Stimulated activated effector memory CD8-positive, alpha-beta T cell treated with anti-CD3 and anti-CD28 coated beads, Interleukin-12 subunit alpha, Interleukin-12 subunit beta, amount 100 ng/mL, for 72 hours (primary cell): ENCODE data around the gene GMDS.

Experiments used
- ATAC-seq: fragments of 150-1000 bp; cut with Tn5 transposase; 2 replicates; pipeline ENCODE4 v1.10.0; 2021
- DNase-seq, 2 donors: peaks; one replicate each; pipeline ENCODE4 v3.0.0; 2021 to 2022; ENCODE audit warnings: low spot score in 2 of 2
- H3K27ac Mint-ChIP-seq: one replicate; pipeline ENCODE4 v1.8.0; 2022; ENCODE audit warnings: mild to moderate bottlenecking, mixed read lengths
- H3K36me3 Mint-ChIP-seq: one replicate; pipeline ENCODE4 v1.8.0; 2022; ENCODE audit warnings: mild to moderate bottlenecking, mixed read lengths
- H3K4me1 Mint-ChIP-seq: one replicate; pipeline ENCODE4 v1.8.0; 2022; ENCODE audit warnings: mixed read lengths
- H3K4me3 Mint-ChIP-seq: one replicate; pipeline ENCODE4 v1.8.0; 2022; ENCODE audit warnings: mild to moderate bottlenecking, mixed read lengths
- H3K9me3 Mint-ChIP-seq: one replicate; pipeline ENCODE4 v1.8.0; 2022; ENCODE audit warnings: mixed read lengths

The GMDS gene

DNA sequence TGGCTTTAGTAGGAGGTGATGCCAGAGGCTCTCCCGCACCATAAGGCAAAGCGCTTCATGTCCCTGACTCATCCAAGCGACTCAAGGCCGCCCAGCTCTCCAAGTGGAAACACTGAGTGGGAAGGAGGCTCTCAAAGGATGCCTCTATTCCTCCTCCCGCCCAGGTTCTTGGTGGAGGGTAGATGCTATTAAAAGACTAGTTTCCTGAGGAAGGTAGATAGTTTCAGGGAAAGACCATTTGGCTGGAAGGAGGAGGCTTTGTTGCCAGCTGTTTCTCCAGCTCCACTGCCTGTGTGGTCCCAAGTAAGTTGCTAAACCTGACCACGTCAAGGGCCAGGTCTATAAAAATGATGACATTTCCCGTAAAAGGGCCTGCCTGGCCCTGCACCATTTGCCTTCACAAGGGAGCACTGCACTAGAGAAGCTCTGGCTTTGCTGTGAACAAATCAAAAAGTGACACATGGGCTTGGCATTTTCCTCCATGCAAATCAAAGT, 48.2 kb downstream of the GMDS start:
- H3K4me1 Mint-ChIP-seq, result no peaks in the 10 kb centered on the region
- H3K36me3 Mint-ChIP-seq, result no peaks in the 10 kb centered on the region
- ATAC-seq (no peak), DNase-seq (no peak)
- H3K4me3 Mint-ChIP-seq, result no peak overlapping the region
- no peak overlapping the region for H3K27ac Mint-ChIP-seq
- no peaks in the 10 kb centered on the region for H3K9me3 Mint-ChIP-seq

DNA sequence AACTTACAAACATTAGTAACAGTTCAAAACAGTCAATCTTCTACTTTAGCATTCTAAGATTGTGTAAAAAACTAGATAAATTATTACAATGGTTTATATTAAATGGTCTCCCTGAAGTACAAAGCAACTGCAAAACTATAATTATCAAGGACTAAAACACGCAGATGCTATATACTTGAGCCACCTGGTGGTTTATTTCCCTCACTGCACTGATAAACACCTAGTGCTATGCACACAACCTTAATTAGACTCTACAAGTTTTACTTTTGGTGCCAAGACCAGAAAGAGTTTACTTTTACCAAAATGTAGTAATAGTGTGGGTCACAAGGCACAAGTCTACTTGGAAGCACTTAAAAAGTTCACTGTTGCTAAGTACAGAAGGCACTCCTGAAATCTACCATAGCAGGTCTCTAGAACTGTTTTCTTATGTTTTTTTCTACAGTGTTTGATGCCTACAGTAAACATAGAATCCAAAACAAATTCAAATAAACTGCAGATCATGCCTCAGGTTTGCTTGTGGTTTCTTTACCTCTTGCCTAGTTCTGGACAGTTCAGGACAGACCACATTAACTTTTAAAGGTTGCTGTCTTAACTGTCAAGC, 49.2 kb downstream of the GMDS start:
- no peak for DNase-seq
- H3K27ac Mint-ChIP-seq, result no peak overlapping the region
- H3K4me3 Mint-ChIP-seq, result no peak overlapping the region
- no peaks in the 10 kb centered on the region for H3K36me3 Mint-ChIP-seq
- no peaks in the 10 kb centered on the region for H3K9me3 Mint-ChIP-seq
- ATAC-seq, result peak; percentile 61
- no peaks in the 10 kb centered on the region for H3K4me1 Mint-ChIP-seq

DNA sequence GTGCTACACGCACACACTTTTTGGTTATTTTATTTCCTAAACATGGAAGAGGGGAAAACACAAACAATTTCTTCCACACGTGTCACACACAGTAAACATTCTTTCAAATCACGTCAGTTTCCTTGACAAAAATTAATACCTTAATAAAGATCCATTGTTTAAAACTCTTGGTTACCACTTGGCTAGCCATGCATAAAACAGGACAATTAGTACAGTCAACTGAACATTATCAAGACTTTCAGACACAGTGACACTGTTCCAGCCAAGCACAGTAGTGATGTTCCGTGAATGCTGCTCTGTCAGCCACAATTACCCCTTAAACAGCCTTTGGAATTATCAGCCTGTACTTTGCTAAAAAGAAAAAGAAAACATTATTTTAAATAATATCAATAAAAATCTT, 50.8 kb downstream of the GMDS start:
- Mint-ChIP-seq H3K4me1 (no peaks in the 10 kb centered on the region), H3K9me3 (no peaks in the 10 kb centered on the region), H3K27ac (no peak overlapping the region), H3K4me3 (no peak overlapping the region), H3K36me3 (no peaks in the 10 kb centered on the region)
- no peak for ATAC-seq
- no peak for DNase-seq

DNA sequence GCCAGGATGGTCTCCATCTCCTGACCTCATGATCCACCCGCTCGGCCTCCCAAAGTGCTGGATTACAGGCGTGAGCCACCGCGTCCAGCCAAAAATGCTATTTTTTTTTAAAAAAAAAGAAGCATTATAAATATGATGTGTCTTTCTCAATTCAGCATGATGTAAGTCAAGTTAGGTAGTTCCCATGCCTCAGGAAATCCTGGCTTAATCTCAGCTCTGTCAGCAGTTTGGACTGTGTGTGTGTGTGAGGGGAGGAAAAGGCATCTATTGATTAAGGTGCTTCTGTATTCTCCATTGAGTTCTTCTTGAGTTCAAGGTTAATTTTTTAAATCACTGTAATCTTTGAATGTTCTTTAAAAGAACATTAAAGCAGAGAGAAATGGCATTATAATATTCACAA, 51.5 kb downstream of the GMDS start:
- DNase-seq (no peak), ATAC-seq (no peak)
- Mint-ChIP-seq H3K36me3 (no peaks in the 10 kb centered on the region), H3K27ac (no peak overlapping the region), H3K4me3 (no peak overlapping the region), H3K4me1 (peaks cover 3% of the 10 kb centered on the region), H3K9me3 (no peaks in the 10 kb centered on the region)

DNA sequence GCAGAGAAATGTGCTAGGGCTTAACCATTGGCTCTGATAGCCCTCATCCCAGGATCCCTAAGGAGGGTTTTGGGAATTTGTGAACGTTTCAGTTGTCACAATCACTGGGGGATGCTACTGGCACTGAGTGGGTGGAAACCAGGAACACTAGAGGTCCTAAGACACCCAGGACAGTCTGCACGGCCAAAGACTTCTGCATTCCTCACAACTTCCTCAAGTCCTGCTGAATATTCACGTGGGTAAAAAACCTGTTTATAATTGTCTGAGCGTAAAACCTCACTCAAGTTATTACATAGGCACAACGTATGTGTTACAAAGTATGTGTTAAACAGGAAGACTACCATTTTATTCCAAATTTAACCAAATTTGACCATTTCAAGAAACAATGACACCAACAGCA, 52.4 kb downstream of the GMDS start:
- no peak for DNase-seq
- H3K9me3 Mint-ChIP-seq, result no peaks in the 10 kb centered on the region
- peaks cover 9% of the 10 kb centered on the region for H3K4me1 Mint-ChIP-seq
- no peaks in the 10 kb centered on the region for H3K36me3 Mint-ChIP-seq
- H3K27ac Mint-ChIP-seq, result no peak overlapping the region
- no peak for ATAC-seq
- no peak overlapping the region for H3K4me3 Mint-ChIP-seq

DNA sequence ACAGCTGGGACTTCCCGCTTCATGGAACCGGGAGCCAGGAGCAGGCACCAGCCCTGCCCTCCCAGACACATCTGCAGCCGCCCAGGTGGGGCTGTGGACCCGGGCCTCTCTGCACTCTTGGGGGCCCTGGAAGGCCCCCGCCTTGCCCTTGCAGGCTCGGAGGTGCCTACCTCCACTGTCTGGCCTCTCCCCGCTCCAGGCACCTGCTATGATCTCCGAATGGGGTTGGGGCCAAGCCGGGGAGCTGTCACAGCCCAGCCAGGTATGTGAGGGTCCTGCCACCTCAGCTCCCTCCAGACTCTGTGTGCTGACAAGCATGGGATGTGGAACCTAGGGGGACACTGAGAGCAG, 54.0 kb downstream of the GMDS start:
- ATAC-seq (no peak), DNase-seq (no peak)
- no peaks in the 10 kb centered on the region for H3K9me3 Mint-ChIP-seq
- H3K27ac Mint-ChIP-seq, result no peak overlapping the region
- H3K4me1 Mint-ChIP-seq, result peaks cover 15% of the 10 kb centered on the region
- H3K36me3 Mint-ChIP-seq, result no peaks in the 10 kb centered on the region
- no peak overlapping the region for H3K4me3 Mint-ChIP-seq

DNA sequence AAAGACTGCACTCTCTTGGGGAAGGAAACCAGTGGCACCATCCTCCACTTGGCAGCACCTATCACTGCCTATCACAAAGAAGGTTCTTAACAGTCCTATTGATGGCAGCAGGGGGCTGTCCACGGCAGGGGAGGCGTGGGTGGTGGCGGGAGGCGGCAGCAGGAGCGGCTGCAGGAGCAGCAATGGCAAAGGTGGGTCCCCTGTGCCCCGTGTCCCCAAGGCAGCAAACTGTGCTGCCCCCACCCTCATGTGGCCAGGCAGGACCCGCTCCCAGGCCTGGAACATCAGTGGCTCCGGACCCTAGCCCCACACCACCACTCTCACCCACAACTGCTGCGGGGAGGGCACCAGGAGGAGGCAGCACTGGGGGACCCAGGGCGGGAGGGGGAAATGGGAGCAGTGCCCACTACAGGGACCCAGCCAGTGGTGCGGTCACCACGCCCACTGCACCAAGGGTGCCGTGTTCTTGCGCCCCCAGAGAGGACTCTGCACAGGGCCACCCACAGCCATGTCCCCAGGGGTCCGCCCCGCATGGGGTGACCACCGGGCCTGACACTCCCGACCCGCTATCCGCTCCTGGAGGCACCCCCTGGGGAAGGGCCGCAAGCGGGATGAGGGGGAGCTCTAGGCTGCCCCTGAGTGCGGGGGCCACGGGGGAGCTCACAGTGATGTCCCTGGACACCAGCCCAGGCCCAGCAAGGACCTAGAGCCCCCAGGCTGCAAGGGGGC, 54.6 kb downstream of the GMDS start:
- Mint-ChIP-seq H3K9me3 (no peaks in the 10 kb centered on the region), H3K4me1 (peaks cover 15% of the 10 kb centered on the region), H3K36me3 (no peaks in the 10 kb centered on the region), H3K27ac (no peak overlapping the region), H3K4me3 (no peak overlapping the region)
- DNase-seq, result no peak
- no peak for ATAC-seq

DNA sequence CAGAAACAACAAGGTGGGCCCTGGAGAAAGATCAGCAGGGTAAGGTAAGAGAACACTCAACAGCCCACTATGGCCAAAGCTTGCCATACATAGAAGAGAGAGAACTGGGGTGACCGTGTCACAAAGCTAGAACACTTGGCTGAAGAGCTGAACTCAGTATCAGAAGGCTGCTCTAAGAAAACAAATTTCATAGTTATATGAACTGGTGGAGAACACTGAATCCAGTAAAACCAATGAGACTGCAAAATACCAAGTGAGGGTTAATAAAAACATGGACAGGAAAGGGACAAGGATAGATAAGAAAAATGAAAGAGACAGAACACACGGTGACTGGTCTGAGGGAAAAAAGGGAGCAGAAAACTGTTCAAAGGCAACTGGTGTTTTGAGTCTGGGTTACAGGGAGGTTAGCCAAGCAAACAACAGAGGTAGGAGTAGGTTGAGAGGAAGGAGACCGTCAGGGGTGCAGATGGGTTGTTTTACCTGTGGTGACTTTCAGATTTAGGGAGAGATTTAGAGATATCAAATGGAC, 56.5 kb downstream of the GMDS start:
- ATAC-seq (no peak), DNase-seq (no peak)
- Mint-ChIP-seq H3K4me3 (no peak overlapping the region), H3K36me3 (no peaks in the 10 kb centered on the region), H3K27ac (no peak overlapping the region), H3K4me1 (peaks cover 21% of the 10 kb centered on the region), H3K9me3 (no peaks in the 10 kb centered on the region)

DNA sequence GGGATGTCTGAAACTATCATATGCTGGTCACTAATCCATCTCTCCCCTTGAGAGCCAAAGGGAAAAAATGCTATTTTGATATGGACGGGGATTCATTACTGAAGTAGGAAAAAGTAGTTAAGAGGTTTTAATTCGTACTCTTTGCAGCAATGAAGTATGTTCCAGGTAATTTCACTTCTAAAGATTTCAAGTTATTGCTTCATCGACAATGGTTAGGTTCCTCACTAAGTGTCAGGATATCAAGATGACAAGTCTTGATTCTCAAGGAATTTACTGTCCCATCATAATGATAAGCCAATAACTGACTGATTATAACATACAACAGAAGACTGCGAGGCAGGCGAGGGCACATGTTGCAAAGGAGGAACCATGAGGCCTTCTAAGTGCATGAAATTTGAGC, 57.0 kb downstream of the GMDS start:
- DNase-seq (no peak), ATAC-seq (no peak)
- H3K9me3 Mint-ChIP-seq, result no peaks in the 10 kb centered on the region

DNA sequence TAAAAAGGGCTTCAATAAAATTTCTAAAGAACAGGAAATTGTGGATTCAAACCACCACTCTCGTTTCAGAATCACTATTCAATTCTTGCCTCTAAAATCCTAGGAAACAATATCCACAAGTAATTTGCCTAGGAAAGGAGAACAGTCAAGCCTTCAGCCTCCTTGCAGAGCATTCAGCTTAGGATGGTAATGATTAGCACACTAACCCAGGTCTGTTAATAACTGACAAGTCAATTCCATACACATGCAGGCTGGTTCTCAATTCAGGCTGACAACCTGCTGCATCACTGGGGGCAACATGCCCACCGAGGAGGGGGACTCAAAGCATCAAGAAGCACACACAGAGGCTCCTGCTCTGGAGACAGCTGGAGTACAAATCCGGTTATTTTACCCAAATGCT, 57.6 kb downstream of the GMDS start:
- DNase-seq, result no peak
- H3K4me3 Mint-ChIP-seq, result no peak overlapping the region
- ATAC-seq, result no peak
- peaks cover 21% of the 10 kb centered on the region for H3K4me1 Mint-ChIP-seq
- no peak overlapping the region for H3K27ac Mint-ChIP-seq
- no peaks in the 10 kb centered on the region for H3K9me3 Mint-ChIP-seq
- no peaks in the 10 kb centered on the region for H3K36me3 Mint-ChIP-seq

More for the DNA sequence above, 57.0 kb downstream of the GMDS start:
- no peaks in the 10 kb centered on the region for H3K36me3 Mint-ChIP-seq
- peaks cover 21% of the 10 kb centered on the region for H3K4me1 Mint-ChIP-seq
- no peak overlapping the region for H3K27ac Mint-ChIP-seq
- no peak overlapping the region for H3K4me3 Mint-ChIP-seq

DNA sequence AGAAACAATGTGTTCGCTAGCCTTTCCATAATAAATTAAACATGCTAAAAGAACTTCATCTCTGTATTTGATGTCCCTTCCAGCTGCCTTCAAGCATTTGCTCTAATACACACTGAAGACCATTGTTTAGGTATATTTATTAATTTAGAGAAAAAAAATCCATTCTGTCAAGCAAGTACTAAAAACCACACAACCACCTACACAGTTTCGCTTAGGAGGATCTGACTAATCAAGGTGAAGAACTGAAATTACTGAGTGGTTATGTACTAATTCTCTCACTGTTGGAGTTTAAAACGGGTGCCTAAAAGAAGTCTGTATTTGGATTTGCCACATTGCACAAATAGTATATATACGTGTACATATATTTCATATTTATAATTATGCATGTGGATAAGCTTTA, 58.9 kb downstream of the GMDS start:
- ATAC-seq, result peak; percentile 83
- no peaks in the 10 kb centered on the region for H3K36me3 Mint-ChIP-seq
- no peak overlapping the region for H3K27ac Mint-ChIP-seq
- H3K4me3 Mint-ChIP-seq, result no peak overlapping the region
- peaks cover 27% of the 10 kb centered on the region for H3K4me1 Mint-ChIP-seq
- DNase-seq, result no peak
- H3K9me3 Mint-ChIP-seq, result no peaks in the 10 kb centered on the region

DNA sequence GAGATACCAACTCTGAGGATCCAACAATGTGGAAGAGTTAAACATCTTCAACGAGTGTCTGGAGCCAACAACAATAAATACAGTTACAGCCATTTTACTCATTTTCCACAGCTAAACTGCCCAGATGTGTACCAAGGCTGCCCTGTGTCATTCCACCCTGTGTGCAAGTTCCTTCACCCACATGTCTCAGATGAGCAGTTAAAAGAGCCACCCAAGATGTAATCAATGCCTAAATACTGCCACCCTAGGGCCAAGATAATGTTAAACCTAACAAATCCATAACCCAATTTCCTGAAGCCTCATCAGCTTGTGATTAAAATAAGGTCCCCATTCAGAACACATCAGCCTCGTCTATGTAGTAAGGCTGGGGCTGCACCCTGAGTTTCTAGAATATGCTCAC, 59.9 kb downstream of the GMDS start:
- Mint-ChIP-seq H3K4me1 (peaks cover 33% of the 10 kb centered on the region), H3K9me3 (no peaks in the 10 kb centered on the region), H3K27ac (no peak overlapping the region), H3K4me3 (no peak overlapping the region), H3K36me3 (no peaks in the 10 kb centered on the region)
- DNase-seq (no peak), ATAC-seq (no peak)

DNA sequence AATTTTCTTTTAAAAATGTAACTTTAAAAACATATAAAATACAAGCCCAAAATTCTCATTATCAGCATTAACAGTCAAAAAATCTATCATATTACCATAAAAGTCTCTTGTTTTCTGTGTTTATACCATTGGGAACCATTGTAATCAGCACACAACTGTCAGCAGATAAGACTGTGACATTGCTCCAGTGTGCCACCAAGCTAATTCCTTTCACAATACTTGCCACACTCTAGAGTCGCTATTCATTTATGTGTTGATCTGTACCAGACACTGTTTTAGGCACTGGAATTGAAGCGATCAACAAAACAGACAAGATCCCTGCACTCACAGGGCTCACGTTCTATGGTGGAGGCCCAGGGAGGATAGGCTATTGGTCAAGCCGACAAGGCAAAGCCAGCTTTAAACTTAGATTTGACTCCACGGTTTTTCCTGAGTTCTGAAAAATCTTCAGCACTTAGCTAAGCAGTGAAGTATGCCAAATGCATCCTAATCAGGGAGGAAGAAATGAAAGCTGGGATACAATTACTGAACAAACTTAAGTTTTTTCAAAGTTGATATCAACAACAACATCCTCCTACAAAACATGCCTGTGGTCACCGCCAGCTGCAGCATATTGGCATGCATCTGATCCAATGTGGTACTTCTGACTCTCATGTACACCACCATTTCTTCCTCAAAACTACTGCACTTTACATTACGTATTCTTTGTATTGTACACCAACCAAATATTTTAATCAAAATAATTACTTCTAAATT, 60.5 kb downstream of the GMDS start:
- peaks cover 33% of the 10 kb centered on the region for H3K4me1 Mint-ChIP-seq
- DNase-seq, result no peak
- H3K27ac Mint-ChIP-seq, result no peak overlapping the region
- no peaks in the 10 kb centered on the region for H3K36me3 Mint-ChIP-seq
- ATAC-seq, result no peak
- no peak overlapping the region for H3K4me3 Mint-ChIP-seq
- no peaks in the 10 kb centered on the region for H3K9me3 Mint-ChIP-seq

DNA sequence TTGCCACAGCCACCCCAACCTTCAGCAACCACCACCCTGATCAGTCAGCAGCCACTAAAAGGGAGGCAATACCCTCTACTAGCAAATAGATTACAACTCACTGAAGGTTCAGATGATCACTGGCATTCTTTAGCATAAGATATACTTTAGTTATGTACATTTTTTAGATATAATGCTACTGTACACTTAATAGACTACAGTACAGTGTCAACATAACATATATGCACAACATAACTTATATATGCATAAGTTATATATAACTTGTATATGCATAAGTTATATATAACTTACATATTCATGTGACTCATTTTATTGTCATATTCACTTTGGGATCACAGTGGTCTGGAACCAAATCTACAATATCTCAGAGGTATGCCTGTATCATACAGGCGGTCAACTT, 61.7 kb downstream of the GMDS start:
- Mint-ChIP-seq H3K4me3 (no peak overlapping the region), H3K4me1 (peaks cover 29% of the 10 kb centered on the region), H3K9me3 (no peaks in the 10 kb centered on the region), H3K36me3 (no peaks in the 10 kb centered on the region), H3K27ac (no peak overlapping the region)
- ATAC-seq (no peak), DNase-seq (no peak)

DNA sequence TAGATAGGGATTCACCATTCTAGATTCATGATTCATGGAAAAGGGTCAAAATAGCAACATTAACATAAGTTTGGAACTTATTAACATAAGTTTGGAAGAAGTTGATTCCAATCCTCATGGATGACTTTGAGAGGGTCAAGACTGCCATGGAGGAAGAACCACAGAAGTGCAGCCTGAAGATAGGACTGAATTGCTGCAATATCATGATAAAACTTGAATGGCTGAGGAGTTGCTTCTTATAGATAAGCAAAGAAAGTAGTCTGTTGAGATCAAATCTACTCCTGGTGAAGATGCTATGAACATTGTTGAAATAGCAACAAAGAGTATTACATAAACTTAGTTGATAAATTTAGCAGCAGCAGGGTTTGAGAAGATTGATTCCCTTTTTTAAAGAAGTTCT, 62.2 kb downstream of the GMDS start:
- H3K36me3 Mint-ChIP-seq, result no peaks in the 10 kb centered on the region
- peaks cover 24% of the 10 kb centered on the region for H3K4me1 Mint-ChIP-seq
- H3K9me3 Mint-ChIP-seq, result no peaks in the 10 kb centered on the region
- H3K27ac Mint-ChIP-seq, result no peak overlapping the region
- H3K4me3 Mint-ChIP-seq, result no peak overlapping the region
- no peak for ATAC-seq
- DNase-seq, result no peak

DNA sequence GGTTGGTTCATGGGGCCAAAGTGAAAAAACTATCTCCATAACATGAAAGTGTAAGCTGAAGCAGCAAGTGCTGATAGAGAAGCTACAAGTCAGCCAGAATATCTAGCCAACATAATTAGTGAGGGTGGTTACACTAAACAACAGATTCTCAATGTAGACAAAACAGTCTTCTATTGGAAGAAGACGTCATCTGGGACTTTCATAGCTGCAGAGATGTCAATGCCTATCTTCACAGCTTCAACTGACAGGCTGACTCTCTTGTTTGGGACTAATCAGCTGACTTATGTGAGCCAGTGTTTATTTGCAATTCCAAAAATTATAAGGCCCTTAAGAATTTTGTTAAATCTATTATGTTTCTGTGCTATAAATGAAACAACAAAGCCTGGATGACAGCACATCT, 63.2 kb downstream of the GMDS start:
- no peak overlapping the region for H3K4me3 Mint-ChIP-seq
- H3K27ac Mint-ChIP-seq, result no peak overlapping the region
- H3K4me1 Mint-ChIP-seq, result peaks cover 21% of the 10 kb centered on the region
- DNase-seq (no peak), ATAC-seq (no peak)
- H3K9me3 Mint-ChIP-seq, result peaks cover 8% of the 10 kb centered on the region
- no peaks in the 10 kb centered on the region for H3K36me3 Mint-ChIP-seq
